ENCODE measurements around the gene URGCP. TPM values are rescaled to one million over a fixed set of nuclear protein-coding genes. Genes with fewer than 3 reads are reported as not detected.
A peak's percentile ranks its signal among the peaks of the same experiment; 100 is the strongest.

URGCP gene
- total and polyA plus RNA-seq, 12 donors: 53.8 to 103 (median 67.6) TPM

GRCh38 chr7:43844662-43845061 is 61.7 kb downstream of the URGCP start:
- no peak overlapping the region for H3K27ac ChIP-seq
- no peaks in the 10 kb centered on the region for H3K27me3 ChIP-seq
- no peaks in the 10 kb centered on the region for H3K9me3 ChIP-seq (replicated peaks in 1 of 3)
- WGBS, 4 donors: 80 to 93% (median 87%) methylated on average over 2 of the region's 2 CpGs
- intact Hi-C loops (cut with DNase I): no loop called here
- H3K4me1 ChIP-seq (replicated peaks in 1 of 2): no peaks in the 10 kb centered on the region
- no peak overlapping the region for H3K4me3 ChIP-seq
- DNase-seq: peak in 1 of 7 donors; percentile 0
- TF ChIP-seq POLR2A (IDR thresholded peaks at IDR 0.05): no peak
- TF ChIP-seq, protein P1, sequence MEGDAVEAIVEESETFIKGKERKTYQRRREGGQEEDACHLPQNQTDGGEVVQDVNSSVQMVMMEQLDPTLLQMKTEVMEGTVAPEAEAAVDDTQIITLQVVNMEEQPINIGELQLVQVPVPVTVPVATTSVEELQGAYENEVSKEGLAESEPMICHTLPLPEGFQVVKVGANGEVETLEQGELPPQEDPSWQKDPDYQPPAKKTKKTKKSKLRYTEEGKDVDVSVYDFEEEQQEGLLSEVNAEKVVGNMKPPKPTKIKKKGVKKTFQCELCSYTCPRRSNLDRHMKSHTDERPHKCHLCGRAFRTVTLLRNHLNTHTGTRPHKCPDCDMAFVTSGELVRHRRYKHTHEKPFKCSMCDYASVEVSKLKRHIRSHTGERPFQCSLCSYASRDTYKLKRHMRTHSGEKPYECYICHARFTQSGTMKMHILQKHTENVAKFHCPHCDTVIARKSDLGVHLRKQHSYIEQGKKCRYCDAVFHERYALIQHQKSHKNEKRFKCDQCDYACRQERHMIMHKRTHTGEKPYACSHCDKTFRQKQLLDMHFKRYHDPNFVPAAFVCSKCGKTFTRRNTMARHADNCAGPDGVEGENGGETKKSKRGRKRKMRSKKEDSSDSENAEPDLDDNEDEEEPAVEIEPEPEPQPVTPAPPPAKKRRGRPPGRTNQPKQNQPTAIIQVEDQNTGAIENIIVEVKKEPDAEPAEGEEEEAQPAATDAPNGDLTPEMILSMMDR (IDR thresholded peaks at IDR 0.05): no peak
- no peaks in the 10 kb centered on the region for H3K36me3 ChIP-seq (replicated peaks in 1 of 2)

DNA sequence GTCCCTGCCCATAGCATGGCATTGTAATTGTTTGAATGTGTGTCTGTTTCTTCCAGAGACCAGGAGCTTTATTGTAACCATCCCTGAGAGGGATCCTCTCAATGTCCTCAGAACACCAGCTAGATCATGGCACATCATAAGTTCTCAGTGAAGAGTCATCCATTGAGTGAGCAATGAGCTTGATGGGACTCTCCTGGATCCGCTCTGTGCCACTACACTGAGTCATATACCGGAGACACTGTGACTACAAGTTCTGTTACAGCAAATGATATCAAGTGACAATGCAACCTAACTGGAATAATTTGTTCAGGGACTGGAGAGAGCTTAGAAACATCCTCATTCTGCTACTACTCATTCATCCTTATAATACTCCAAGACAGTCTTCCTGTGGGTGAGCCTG is 62.1 kb downstream of the URGCP start:
- H3K27me3 ChIP-seq: no peaks in the 10 kb centered on the region
- no peak overlapping the region for H3K27ac ChIP-seq
- H3K4me3 ChIP-seq: no peak overlapping the region
- 90 to 94% (median 93%) methylated on average over 2 of the region's 2 CpGs for WGBS, 4 donors
- intact Hi-C loops (cut with DNase I): no loop called here
- H3K9me3 ChIP-seq (replicated peaks in 1 of 3): no peaks in the 10 kb centered on the region
- no peaks in the 10 kb centered on the region for H3K36me3 ChIP-seq (replicated peaks in 1 of 2)
- no peak for DNase-seq
- TF ChIP-seq, protein P1 (IDR thresholded peaks at IDR 0.05): no peak
- TF ChIP-seq POLR2A (IDR thresholded peaks at IDR 0.05): no peak
- H3K4me1 ChIP-seq (replicated peaks in 1 of 2): no peaks in the 10 kb centered on the region

DNA sequence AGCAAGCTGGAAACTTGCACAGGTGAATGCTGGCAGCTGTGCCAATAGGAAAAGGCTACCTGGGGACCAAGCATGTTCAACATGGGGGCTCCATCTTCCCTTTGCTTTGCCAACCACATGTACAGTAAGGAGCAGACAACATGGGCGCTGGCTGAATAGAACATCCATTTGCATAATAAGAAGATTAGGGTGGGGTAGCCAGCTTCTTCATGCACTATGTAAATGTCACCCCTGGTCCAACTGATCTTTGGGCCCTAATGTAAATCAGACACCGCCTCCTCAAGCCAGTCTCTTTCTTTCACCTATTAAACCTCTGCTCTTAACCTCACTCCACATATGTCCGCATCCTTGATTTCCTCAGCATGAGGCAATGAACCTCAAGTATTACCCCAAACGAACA is 63.1 kb downstream of the URGCP start:
- Histone ChIP-seq H3K4me1 (replicated peaks in 1 of 2) (no peaks in the 10 kb centered on the region), H3K4me3 (no peak overlapping the region), H3K9me3 (replicated peaks in 1 of 3) (no peaks in the 10 kb centered on the region), H3K27me3 (no peaks in the 10 kb centered on the region), H3K27ac (no peak overlapping the region), H3K36me3 (replicated peaks in 1 of 2) (no peaks in the 10 kb centered on the region)
- intact Hi-C loops (cut with DNase I): no loop called here
- WGBS, 4 donors: 92 to 97% (median 93%) methylated on average over 4 of the region's 4 CpGs
- DNase-seq: no peak
- no peak for TF ChIP-seq POLR2A (IDR thresholded peaks at IDR 0.05)
- TF ChIP-seq, protein P1 (IDR thresholded peaks at IDR 0.05): no peak

- no peaks in the 10 kb centered on the region for H3K36me3 ChIP-seq (replicated peaks in 1 of 2)
- no peaks in the 10 kb centered on the region for H3K9me3 ChIP-seq (replicated peaks in 1 of 3)
- peak overlapping the region in 1 of 5 donors; percentile 0 for H3K27ac ChIP-seq
- intact Hi-C loops (cut with DNase I): loop anchor here (5.0 to 10.0 kb wide), 3 partner anchors 113 to 256 kb away; partner anchors contain the start of genes COA1 (in 1 of the 2) and STK17A (in 1 of the 2)
- no peak overlapping the region for H3K4me3 ChIP-seq
- WGBS, 4 donors: 73 to 78% (median 74%) methylated on average over 9 of the region's 9 CpGs
- DNase-seq: no peak
- H3K4me1 ChIP-seq (replicated peaks in 1 of 2): no peaks in the 10 kb centered on the region
- no peaks in the 10 kb centered on the region for H3K27me3 ChIP-seq
- no peak for TF ChIP-seq POLR2A (IDR thresholded peaks at IDR 0.05)
- TF ChIP-seq, protein P1 (IDR thresholded peaks at IDR 0.05): no peak
Measured at GRCh38 chr7:43838201-43838658, 68.2 kb downstream of the URGCP start.
